DMS53 treated with DMSO at 0.1 percent for 48 hours (cell line): Measurements from ENCODE around the gene ARVCF.

Experiments
- DNase-seq: peaks from one replicate; lab custom pipeline; 2025; ENCODE audit not compliant: unreplicated experiment; lab: John Stamatoyannopoulos, UW

Gene ARVCF

DNA sequence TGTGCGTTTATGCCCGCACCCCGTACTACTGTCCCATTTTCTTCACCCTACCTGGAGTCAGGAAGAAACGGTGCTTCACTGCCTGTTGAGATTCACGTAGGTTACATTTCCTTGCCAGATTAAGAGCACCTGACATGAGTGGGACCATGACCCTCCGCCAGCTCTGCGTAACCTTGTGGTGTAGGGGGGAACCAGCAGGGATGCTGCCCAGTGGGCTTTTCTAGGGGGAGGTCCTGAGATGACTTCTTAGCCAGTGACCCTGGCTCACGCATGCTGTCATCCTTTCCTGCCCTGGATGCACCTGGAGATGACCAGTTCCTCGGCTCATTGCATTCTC, 967 bp upstream of the ARVCF start:
- DNase-seq = no peak

DNA sequence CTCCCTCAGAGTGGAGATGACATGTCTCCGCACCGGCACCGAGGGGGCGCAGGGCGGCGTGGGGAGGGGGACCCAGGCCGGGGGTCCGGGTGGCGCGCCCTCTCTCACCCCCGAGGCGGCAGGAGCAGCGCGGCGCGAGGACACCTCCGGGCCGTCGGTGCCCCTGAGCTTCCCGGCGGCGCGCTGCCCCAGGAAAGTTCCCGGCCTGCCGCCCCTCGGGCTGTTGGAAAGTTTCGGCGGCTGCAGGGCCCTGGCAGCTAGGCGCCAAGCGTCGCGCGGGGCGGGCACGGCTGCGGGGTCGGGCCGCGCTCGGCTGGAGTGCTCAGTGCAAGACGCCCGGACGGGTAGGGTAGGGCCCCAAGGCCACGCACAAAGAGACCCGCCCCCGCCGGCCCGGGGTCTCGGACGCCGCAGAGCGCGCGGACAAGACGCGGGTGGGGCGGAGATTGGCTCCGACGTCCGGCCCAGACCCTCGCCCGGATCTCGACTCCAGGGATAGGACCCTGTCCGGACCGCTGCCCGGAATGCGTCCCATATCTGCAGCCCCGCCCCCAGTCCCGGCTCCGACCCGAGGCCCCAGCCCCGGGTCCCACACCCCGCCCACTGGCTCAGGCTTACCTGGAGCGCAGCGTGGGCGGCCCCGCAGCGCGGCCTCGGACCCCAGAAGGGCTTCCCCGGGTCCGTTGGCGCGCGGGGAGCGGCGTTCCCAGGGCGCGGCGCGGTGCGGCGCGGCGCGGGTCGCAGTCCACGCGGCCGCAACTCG, 471 bp downstream of the ARVCF start:
- DNase-seq = no peak

GRCh38 chr22:20015187-20015625, 1.4 kb downstream of the ARVCF start:
- DNase-seq = no peak

GRCh38 chr22:20014526-20015186, 2.0 kb downstream of the ARVCF start:
- DNase-seq = no peak

- no peak for DNase-seq
Measured at GRCh38 chr22:20013382-20013871, 3.2 kb downstream of the ARVCF start.

- DNase-seq = no peak
Measured at GRCh38 chr22:20012741-20013331, 3.8 kb downstream of the ARVCF start.

DNA sequence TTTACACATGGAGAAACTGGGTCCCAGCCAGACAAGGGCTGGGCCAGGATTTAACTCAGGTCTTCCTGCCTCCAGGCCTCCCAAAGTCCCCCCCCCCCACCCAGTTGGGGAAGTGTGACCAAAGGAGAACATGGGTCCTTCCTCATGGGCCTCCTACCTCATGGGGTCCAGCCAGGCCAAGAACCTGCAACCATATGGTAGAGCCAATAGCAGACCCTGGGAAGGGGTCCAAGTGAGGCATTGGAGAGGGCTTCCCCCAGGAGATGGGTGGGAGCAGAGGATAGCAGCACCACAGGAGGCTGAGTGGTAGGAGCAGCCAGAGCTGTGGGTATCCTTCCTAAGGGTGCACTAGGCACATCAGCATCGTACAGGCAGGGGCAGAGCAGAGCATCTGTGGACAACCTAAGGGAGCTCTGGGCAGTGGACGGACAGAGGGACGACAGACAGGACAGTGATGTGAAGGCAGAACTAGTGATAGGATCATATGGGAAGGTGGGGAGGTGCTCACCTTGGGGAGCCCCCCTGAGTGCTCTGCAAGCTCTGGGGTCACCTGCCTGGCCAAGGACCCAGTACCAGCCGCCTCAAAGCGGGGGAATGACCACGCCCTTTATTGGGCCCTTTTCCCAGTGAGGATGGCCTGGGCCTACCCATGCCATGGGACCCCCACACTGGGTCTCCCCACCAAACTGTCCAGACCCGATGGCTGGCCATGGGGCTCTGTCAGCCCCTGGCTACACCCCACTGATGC, 4.5 kb downstream of the ARVCF start:
- no peak for DNase-seq

GRCh38 chr22:20011123-20011992, 5.3 kb downstream of the ARVCF start:
- no peak for DNase-seq

DNA sequence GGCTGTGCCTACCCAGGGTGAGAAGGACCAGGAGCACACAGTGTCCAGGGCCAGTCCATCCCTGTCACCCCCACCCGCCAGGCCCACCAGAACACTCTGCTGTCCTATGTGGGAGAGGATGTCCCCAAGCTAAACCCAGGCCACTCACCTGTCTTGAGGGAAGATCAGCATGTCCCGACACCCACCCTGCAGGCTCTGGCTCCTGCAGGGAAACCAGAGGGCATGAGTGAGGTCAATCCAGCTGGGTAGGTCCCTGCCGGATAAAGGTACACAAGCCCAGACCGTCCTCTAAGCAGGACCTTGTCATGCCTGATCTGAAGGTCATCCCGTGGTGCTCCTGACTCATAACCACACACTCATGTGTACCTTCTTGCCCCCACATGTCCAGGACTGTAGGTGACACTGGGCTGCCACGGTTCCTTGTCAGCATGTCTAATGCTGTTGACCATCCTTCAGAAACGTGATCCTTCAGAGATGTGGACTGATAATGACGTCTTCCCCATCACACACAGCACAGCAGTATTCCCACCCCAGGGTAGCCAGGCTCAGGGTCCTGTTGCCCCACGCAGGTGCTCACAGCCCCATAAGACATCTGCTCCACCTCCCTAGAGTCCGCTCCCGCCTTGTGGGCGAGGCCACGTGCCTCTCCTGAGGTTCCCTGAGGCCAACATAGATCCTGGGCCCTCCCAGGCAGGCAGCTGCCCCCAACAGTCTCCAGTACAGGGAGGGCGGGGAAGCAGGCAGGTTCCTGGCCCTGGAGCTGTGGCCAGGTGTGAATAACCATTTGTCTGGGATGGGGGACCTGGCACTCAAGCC, 6.1 kb downstream of the ARVCF start:
- no peak for DNase-seq

- no peak for DNase-seq
Measured at GRCh38 chr22:20009582-20010306, 6.9 kb downstream of the ARVCF start.

- DNase-seq = no peak
Measured at GRCh38 chr22:20009018-20009491, 7.6 kb downstream of the ARVCF start.

GRCh38 chr22:20008221-20008995, 8.2 kb downstream of the ARVCF start:
- DNase-seq = no peak

GRCh38 chr22:20004464-20004863, 12.2 kb downstream of the ARVCF start:
- no peak for DNase-seq

- DNase-seq = no peak
Measured at GRCh38 chr22:20003304-20003703, 13.3 kb downstream of the ARVCF start.

DNA sequence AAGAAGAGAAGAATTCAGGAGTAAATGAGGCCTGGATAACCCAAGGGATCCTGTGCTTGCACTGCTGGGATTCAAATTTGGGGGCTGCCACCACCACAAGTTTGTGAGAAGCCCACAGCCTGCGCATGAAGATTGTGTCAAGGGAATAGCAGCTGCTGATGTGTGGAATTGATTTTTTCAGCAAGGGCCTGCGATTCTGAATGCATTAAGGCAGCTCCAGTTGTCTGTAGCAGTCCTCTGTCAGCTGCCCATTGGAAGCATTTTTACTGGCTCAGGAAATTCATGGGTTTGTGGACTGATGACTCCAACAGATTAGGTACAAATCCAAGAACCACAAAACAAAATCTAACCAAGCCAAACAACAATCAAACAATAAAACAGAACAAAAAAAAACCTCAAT, 14.0 kb downstream of the ARVCF start:
- DNase-seq = no peak

GRCh38 chr22:20002128-20002527, 14.5 kb downstream of the ARVCF start:
- DNase-seq = no peak

GRCh38 chr22:20001082-20001638, 15.5 kb downstream of the ARVCF start:
- DNase-seq = no peak
